IMR-90 (cell line): Measurements from ENCODE around the gene AVPR2.

ENCODE experiments used
- MXI1 ChIP-seq: IDR thresholded peaks from 2 replicates; pipeline ENCODE4 v1.6.1; 2012; ENCODE audit warnings: low read depth, mild to moderate bottlenecking, low read length, moderate library complexity, borderline replicate concordance
- POLR2A ChIP-seq: IDR thresholded peaks from 2 replicates; pipeline ENCODE4 v1.6.1; 2012; ENCODE audit warnings: mild to moderate bottlenecking, low read depth, low read length
- USF2 ChIP-seq: fragments of 150-350 bp; IDR thresholded peaks from 2 replicates; pipeline ENCODE4 v1.6.1; 2017; ENCODE audit warnings: mild to moderate bottlenecking, antibody characterized with exemption, low read length, low read depth
- TF ChIP-seq, protein P1 (sequence below): conservative IDR thresholded peaks from 2 replicates; pipeline ENCODE4 v1.5.1; 2012; ENCODE audit warnings: mild to moderate bottlenecking, low read depth, low read length, improper control_type of control experiment

DNA sequence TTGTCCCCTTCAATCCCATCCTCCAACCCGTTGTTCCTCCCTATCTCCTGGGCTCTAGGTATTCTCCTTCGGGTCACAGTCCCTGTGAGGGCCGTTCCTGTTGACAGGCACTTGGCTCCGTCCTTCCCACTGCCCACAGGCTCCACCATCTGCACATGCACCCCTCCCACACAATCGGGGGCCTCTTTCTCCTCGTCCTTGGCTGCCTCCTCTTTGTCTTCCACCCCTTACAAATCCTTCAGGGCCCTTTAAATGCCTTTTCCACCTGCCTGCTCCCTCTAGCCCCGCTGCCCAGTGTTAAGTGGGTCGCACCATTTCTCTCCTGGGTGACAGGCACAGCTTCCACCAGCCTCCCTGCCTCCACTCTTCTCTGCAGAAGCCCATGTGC is 2.7 kb upstream of the AVPR2 start:
- TF ChIP-seq, protein P1, sequence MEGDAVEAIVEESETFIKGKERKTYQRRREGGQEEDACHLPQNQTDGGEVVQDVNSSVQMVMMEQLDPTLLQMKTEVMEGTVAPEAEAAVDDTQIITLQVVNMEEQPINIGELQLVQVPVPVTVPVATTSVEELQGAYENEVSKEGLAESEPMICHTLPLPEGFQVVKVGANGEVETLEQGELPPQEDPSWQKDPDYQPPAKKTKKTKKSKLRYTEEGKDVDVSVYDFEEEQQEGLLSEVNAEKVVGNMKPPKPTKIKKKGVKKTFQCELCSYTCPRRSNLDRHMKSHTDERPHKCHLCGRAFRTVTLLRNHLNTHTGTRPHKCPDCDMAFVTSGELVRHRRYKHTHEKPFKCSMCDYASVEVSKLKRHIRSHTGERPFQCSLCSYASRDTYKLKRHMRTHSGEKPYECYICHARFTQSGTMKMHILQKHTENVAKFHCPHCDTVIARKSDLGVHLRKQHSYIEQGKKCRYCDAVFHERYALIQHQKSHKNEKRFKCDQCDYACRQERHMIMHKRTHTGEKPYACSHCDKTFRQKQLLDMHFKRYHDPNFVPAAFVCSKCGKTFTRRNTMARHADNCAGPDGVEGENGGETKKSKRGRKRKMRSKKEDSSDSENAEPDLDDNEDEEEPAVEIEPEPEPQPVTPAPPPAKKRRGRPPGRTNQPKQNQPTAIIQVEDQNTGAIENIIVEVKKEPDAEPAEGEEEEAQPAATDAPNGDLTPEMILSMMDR, result no peak
- no peak for TF ChIP-seq USF2
- no peak for TF ChIP-seq MXI1
- TF ChIP-seq POLR2A, result no peak
